K562 (cell line): Measurements from ENCODE around the gene COL15A1. TPM values are rescaled to one million over a fixed set of nuclear protein-coding genes. Genes with fewer than 3 reads are reported as not detected.

Experiments used
- ATAC-seq: fragments of 200-7000 bp; cut with Tn5 transposase; 3 replicates; pipeline ENCODE4 v1.9.1; 2020; ENCODE audit warnings: moderate library complexity
- BruUV-seq: library from RNA; stranded (reverse); fragments of 400-500 nt; replicated peaks from 2 replicates; lab custom pipeline; 2021; lab: Mats Ljungman, UMichigan
- CTCF ChIA-PET: fragments of 300-600 bp; formaldehyde crosslinking; extraction: SDS; loops from one replicate; lab custom pipeline; 2021; ENCODE audit warnings: low intra/inter-chr PET ratio; lab: Yijun Ruan, JAX
- POLR2A ChIA-PET: fragments of 300-600, 350-650 bp; sonication (Branson Sonifier 250); formaldehyde crosslinking; extraction: SDS; loops from one replicate; lab custom pipeline; 2021; ENCODE audit warnings: antibody characterized with exemption, inconsistent platforms; lab: Yijun Ruan, JAX
- DNase-seq, 4 experiments: peaks; one replicate each; pipeline versions ENCODE4 v3.0.0 to v3.0.0-alpha.2; 2011 to 2018; ENCODE audit warnings: low spot score in 3 of 4, mixed read lengths in 3 of 4; ENCODE audit errors: extremely low read depth in 1 of 4
- FAIRE-seq: peaks from 2 replicates; lab custom pipeline; 2011; peaks lifted over from hg19 to GRCh38; lab: Jason Lieb, UNC
- H2AFZ ChIP-seq: 2 replicates; pipeline ENCODE4 v1.6.0; 2011; ENCODE audit warnings: low read depth, low read length, control low read depth, inconsistent platforms
- H3K27ac ChIP-seq: fragments of 200-600 bp; 3 replicates; pipeline ENCODE4 v1.8.0; 2011; ENCODE audit warnings: low read depth, mild to moderate bottlenecking, control low read depth, inconsistent platforms, low read length, moderate library complexity, mixed read lengths; ENCODE audit errors: extremely low read depth
- H3K27me3 ChIP-seq, 2 experiments: fragments of 300-600 bp in 1 of 2; 2 replicates in 1 of 2; 3 replicates in 1 of 2; pipeline versions ENCODE4 v1.6.0 to v1.8.0; 2011; ENCODE audit warnings: inconsistent platforms in 2 of 2, low read length in 2 of 2, mild to moderate bottlenecking in 1 of 2, mixed read lengths in 1 of 2, moderate library complexity in 1 of 2; ENCODE audit not compliant: control insufficient read depth in 2 of 2, insufficient read depth in 2 of 2
- H3K36me3 ChIP-seq: fragments of 300-600 bp; 3 replicates; pipeline ENCODE4 v1.8.0; 2011; ENCODE audit warnings: mild to moderate bottlenecking, low read length, inconsistent platforms; ENCODE audit not compliant: control insufficient read depth, insufficient read depth
- H3K4me1 ChIP-seq, 2 experiments: fragments of 200-600 bp in 1 of 2; replicated peaks in 1 of 2; 2 replicates in 1 of 2; 3 replicates in 1 of 2; pipeline versions ENCODE4 v1.5.1 to v1.8.0; 2011; ENCODE audit warnings: inconsistent platforms in 2 of 2, low read length in 2 of 2, mild to moderate bottlenecking in 1 of 2, mixed read lengths in 1 of 2, moderate library complexity in 1 of 2; ENCODE audit not compliant: control insufficient read depth in 2 of 2, insufficient read depth in 2 of 2
- H3K4me2 ChIP-seq: 2 replicates; pipeline ENCODE4 v1.6.1; 2011; ENCODE audit warnings: low read length, control low read depth, inconsistent platforms, mixed read lengths; ENCODE audit not compliant: insufficient read depth
- H3K4me3 ChIP-seq: fragments of 200-600 bp; sonication (generic), shearing (Covaris generic); 2 replicates; pipeline ENCODE4 v1.5.1; 2016; ENCODE audit warnings: control low read depth, inconsistent platforms
- H3K79me2 ChIP-seq: fragments of 200-600 bp; 3 replicates; pipeline ENCODE4 v1.8.0; 2011; ENCODE audit warnings: low read length, inconsistent platforms; ENCODE audit not compliant: control insufficient read depth, insufficient read depth
- H3K9ac ChIP-seq, 2 experiments: 2 replicates each; pipeline versions ENCODE4 v1.6.0 to v1.6.1; 2011; ENCODE audit warnings: low read depth in 2 of 2, low read length in 2 of 2, control low read depth in 1 of 2, inconsistent platforms in 1 of 2, mild to moderate bottlenecking in 1 of 2, mixed read lengths in 1 of 2; ENCODE audit not compliant: insufficient read depth in 1 of 2
- H3K9me1 ChIP-seq: one replicate; pipeline ENCODE4 v1.6.0; 2011; ENCODE audit warnings: inconsistent platforms, mild to moderate bottlenecking, low read length, moderate library complexity; ENCODE audit not compliant: control insufficient read depth, insufficient read depth
- H3K9me3 ChIP-seq: replicated peaks from 2 replicates; pipeline ENCODE4 v1.5.1; 2011; ENCODE audit warnings: low read depth, low read length, inconsistent platforms; ENCODE audit not compliant: control insufficient read depth, insufficient read depth
- H4K20me1 ChIP-seq: replicated peaks from 2 replicates; pipeline ENCODE4 v1.6.1; 2011; ENCODE audit warnings: low read length, inconsistent platforms, mixed read lengths; ENCODE audit not compliant: control insufficient read depth, insufficient read depth
- CEBPB ChIP-seq: fragments of 450-650 bp; IDR thresholded peaks from 2 replicates; pipeline ENCODE4 v1.6.1; 2016; ENCODE audit warnings: missing genetic modification characterization, missing compliant biosample characterization
- CEBPG ChIP-seq, 3 experiments: fragments of 200-800 bp in 1 of 3; sonication (Bioruptor generic) in 1 of 3; sonication (generic) in 1 of 3; formaldehyde crosslinking in 1 of 3; IDR thresholded peaks in 2 of 3; conservative IDR thresholded peaks in 1 of 3; 2 replicates each; pipeline versions ENCODE4 v1.6.1 to v1.8.0; 2016 to 2022; ENCODE audit warnings: missing compliant biosample characterization in 2 of 3, missing genetic modification characterization in 2 of 3, mild to moderate bottlenecking in 1 of 3, missing genetic modification reagents in 1 of 3
- MED1 ChIP-seq: sonication (generic); formaldehyde crosslinking; IDR thresholded peaks from 2 replicates; pipeline ENCODE4 v1.8.1; 2023; ENCODE audit warnings: missing genetic modification reagents, borderline replicate concordance
- PRPF4 ChIP-seq: fragments of 200-400 bp; formaldehyde crosslinking; IDR thresholded peaks from one replicate; pipeline ENCODE4 v1.6.1; 2017; ENCODE audit warnings: low read length, low read depth, mild to moderate bottlenecking; ENCODE audit not compliant: insufficient read depth, poor library complexity, severe bottlenecking
- WGBS: fragments of 100-300 bp; shearing (Covaris generic); methylation state at CpG from one replicate; pipeline ENCODE4 v1.1.6; 2016; ENCODE audit warnings: low coverage, mixed read lengths; ENCODE audit not compliant: insufficient coverage; ENCODE audit errors: missing lambda C conversion rate; 5-methylcytosine and 5-hydroxymethylcytosine counted together
- in situ Hi-C: fragments of 300-500 bp; cut with MboI; formaldehyde crosslinking; loops from 4 replicates; pipeline ENCODE4 v1.15.0; 2018; ENCODE audit warnings: inconsistent platforms, mixed read lengths
- intact Hi-C: fragments of 100-400 bp; cut with micrococcal nuclease; formaldehyde crosslinking; loops from 2 replicates; pipeline ENCODE4 v1.14.2; 2022
- polyA plus RNA-seq, 8 experiments: library from polyadenylated mRNA; depleted of rRNA in 4 of 8; stranded (reverse) in 5 of 8; unstranded in 3 of 8; fragments of >200 nt; fragmentation: Nextera tagmentation in 2 of 8; fragmentation: Illumina TruSeq in 1 of 8; extraction: Ambion mirVana in 2 of 8; extraction: Trizol in 1 of 8; gene quantifications; 2 replicates each; pipeline versions ENCODE4 v1.2.1 to v1.2.3, GENCODE V29; 2011 to 2014; ENCODE audit warnings: inconsistent platforms in 1 of 8, missing spikeins in 1 of 8
- total RNA-seq, 7 experiments: library from RNA; depleted of rRNA in 6 of 7; stranded (reverse); fragments of >200 nt in 6 of 7; fragmentation: Illumina TruSeq in 2 of 7; extraction: Trizol in 2 of 7; gene quantifications; 2 replicates each; pipeline versions ENCODE4 v1.2.1 to v1.2.3, GENCODE V29; 2011 to 2021; ENCODE audit warnings: low replicate concordance in 1 of 7
- TF ChIP-seq, protein P1 (sequence below): sonication (generic); formaldehyde crosslinking; IDR thresholded peaks from 2 replicates; pipeline ENCODE4 v1.8.0; 2022; ENCODE audit warnings: mild to moderate bottlenecking, missing genetic modification reagents

COL15A1 gene
- total and polyA plus RNA-seq, 9 of the 15 experiments (the other 6 are each of a cell fraction or from before 2014, with no cell fraction given), result 0.46 to 5.1 (median 2.6) TPM

DNA sequence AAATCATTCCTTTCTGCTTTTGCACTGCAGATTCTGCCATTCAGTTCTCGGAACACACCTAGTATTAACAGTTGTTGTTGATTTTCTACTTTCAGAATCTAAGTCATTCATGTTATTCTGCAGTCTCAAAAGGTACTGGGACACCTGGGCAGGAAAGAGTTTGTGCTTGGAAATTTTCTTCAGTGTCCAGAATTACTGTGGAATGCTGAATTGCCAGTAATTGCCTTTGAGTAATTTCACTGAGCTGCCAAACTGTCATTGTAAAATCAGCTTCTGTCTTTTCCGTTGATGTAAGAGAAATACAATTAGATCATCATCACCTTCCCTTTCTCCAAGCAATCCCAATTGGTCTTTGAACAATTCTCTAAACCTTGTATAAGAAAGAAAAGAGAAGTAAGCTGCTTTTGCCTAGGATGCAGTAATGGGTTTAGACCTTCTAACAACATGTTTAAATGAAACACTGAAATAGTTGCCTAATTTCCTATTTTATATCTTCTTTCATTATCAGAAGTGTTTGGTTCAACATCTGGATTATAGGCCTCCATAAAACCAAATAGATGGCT, 85.5 kb downstream of the COL15A1 start:
- Histone ChIP-seq H3K9ac (no peak overlapping the region), H3K36me3 (no peaks in the 10 kb centered on the region), H4K20me1 (no peaks in the 10 kb centered on the region), H2AFZ (no peak overlapping the region), H3K27ac (no peak overlapping the region), H3K4me3 (no peak overlapping the region), H3K4me2 (no peak overlapping the region), H3K9me1 (no peaks in the 10 kb centered on the region), H3K4me1 (peaks cover 13 to 34% of the 10 kb centered on the region in 2 experiments; a peak in 4 of 5 replicates), H3K9me3 (no peaks in the 10 kb centered on the region), H3K27me3 (no peaks in the 10 kb centered on the region), H3K79me2 (no peaks in the 10 kb centered on the region)
- no TSS peak for BruUV-seq
- ChIA-PET CTCF (no interaction called here), POLR2A (no interaction called here)
- intact Hi-C loops, result loop anchor here (5.0 kb wide), 1 partner anchor 48 kb away; no protein-coding TSS in a partner anchor
- DNase-seq (no peak), ATAC-seq (no peak), FAIRE-seq (no peak)
- in situ Hi-C loops, result no loop called here
- TF ChIP-seq, protein P1, sequence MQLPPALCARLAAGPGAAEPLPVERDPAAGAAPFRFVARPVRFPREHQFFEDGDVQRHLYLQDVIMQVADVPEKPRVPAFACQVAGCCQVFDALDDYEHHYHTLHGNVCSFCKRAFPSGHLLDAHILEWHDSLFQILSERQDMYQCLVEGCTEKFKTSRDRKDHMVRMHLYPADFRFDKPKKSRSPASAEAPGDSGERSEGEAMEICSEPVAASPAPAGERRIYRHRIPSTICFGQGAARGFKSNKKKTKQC (CRISPR knock-in tag), result no peak
- TF ChIP-seq PRPF4, result no peak
- WGBS, result 46% methylated on average over 2 of the region's 2 CpGs

DNA sequence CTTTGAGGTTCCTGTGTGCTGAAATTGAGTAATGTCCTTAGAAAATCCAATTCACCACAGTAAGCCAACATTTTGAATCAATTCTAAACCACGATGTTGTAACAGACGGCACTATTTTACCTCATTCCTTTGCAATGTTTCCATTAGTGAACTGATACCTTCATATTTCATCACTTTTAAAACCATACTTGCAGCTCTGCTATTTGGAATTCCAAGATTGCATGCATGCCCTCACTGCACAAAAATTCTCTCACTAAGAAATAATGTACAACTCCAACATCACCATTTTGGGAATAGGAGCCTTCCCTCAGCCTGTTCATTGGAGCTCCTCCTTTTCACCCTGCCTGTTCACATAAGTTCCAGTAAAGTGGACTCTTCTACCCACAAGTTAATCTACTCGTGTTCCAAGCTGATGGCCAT, 86.4 kb downstream of the COL15A1 start:
- TF ChIP-seq CEBPB (tag) (peak; percentile 31; the same call in 1 of the 2 replicates), MED1 (no peak), CEBPG (CRISPR knock-in tag; IDR thresholded peaks at IDR 0.05) (no peak), CEBPG (tag; conservative IDR thresholded peaks at IDR 0.05 in 1 of 2, IDR thresholded peaks at IDR 0.05 in 1 of 2) (peak in 1 of 2 experiments; percentile 44; a peak in 1 of 4 replicates)
- no peak overlapping the region for H3K4me2 ChIP-seq
- 43% methylated on average over 3 of the region's 3 CpGs for WGBS
- H3K4me3 ChIP-seq, result no peak overlapping the region
- DNase-seq (no peak), FAIRE-seq (peak; percentile 32), ATAC-seq (no peak)
- BruUV-seq, result no TSS peak
- H3K27me3 ChIP-seq, result no peaks in the 10 kb centered on the region
- ChIA-PET CTCF (no interaction called here), POLR2A (interaction anchor here (0.9 to 1.6 kb wide), 5 partner anchors 9 to 76 kb away, joined by 3 to 8 read pairs (median 3); no protein-coding TSS in a partner anchor)
- no peaks in the 10 kb centered on the region for H3K36me3 ChIP-seq
- no peaks in the 10 kb centered on the region for H3K9me3 ChIP-seq
- no peak overlapping the region for H3K9ac ChIP-seq
- H4K20me1 ChIP-seq, result no peaks in the 10 kb centered on the region
- H3K9me1 ChIP-seq, result no peaks in the 10 kb centered on the region
- H3K4me1 ChIP-seq, result peaks cover 13 to 34% of the 10 kb centered on the region in 2 experiments; a peak in 4 of 5 replicates
- in situ Hi-C loops (no loop called here), intact Hi-C loops (no loop called here)
- no peak overlapping the region for H2AFZ ChIP-seq
- no peak overlapping the region for H3K27ac ChIP-seq
- H3K79me2 ChIP-seq, result no peaks in the 10 kb centered on the region
